ENCODE data around the gene RNF20. TPM values are rescaled to one million over a fixed set of nuclear protein-coding genes. Genes with fewer than 3 reads are reported as not detected.
"Not testable (repeated sequence)": the region's sequence is repeated elsewhere in the genome, so short reads cannot be mapped to it uniquely, and the experiment has no call there.

The RNF20 gene
- total RNA-seq: 46.3 TPM

- peak; percentile 99 for DNase-seq (ENCODE audit: low spot score)
These were observed at the start of gene RNF20 for GRCh38 chr9:101533334-101534204. TSS of gene RNF20 (plus strand) at chr9:101533853. CDS start at chr9:101535424, 1,571 bp downstream.

- no peak for DNase-seq (ENCODE audit: low spot score)
These were observed 49.6 kb upstream of the RNF20 start for GRCh38 chr9:101484046-101484445.

- peak; percentile 21 for DNase-seq (ENCODE audit: low spot score)
These were observed 47.5 kb upstream of the RNF20 start for GRCh38 chr9:101485924-101486692.

- peak; percentile 46 for DNase-seq (ENCODE audit: low spot score)
These were observed 46.8 kb upstream of the RNF20 start for GRCh38 chr9:101486693-101487442.

- no peak for DNase-seq (ENCODE audit: low spot score)
These were observed 46.2 kb upstream of the RNF20 start for GRCh38 chr9:101487443-101487840.

- no peak for DNase-seq (ENCODE audit: low spot score)
These were observed 37.8 kb upstream of the RNF20 start for GRCh38 chr9:101495810-101496209.

- DNase-seq (ENCODE audit: low spot score): no peak
These were observed 35.3 kb upstream of the RNF20 start for GRCh38 chr9:101498323-101498722.

- DNase-seq (ENCODE audit: low spot score): no peak
These were observed 29.5 kb upstream of the RNF20 start for GRCh38 chr9:101504188-101504587.

GRCh38 chr9:101508211-101508610 lies 25.4 kb upstream of the RNF20 start:
- no peak for DNase-seq (ENCODE audit: low spot score)

- no peak for DNase-seq (ENCODE audit: low spot score)
These were observed 24.1 kb upstream of the RNF20 start for GRCh38 chr9:101509572-101509971.

GRCh38 chr9:101510459-101510858 lies 23.2 kb upstream of the RNF20 start:
- no peak for DNase-seq (ENCODE audit: low spot score)

- DNase-seq (ENCODE audit: low spot score): no peak
These were observed 22.6 kb upstream of the RNF20 start for GRCh38 chr9:101511009-101511408.

- no peak for DNase-seq (ENCODE audit: low spot score)
These were observed 21.5 kb upstream of the RNF20 start for GRCh38 chr9:101512116-101512515.

GRCh38 chr9:101513351-101513750 lies 20.3 kb upstream of the RNF20 start:
- DNase-seq (ENCODE audit: low spot score): no peak

- no peak for DNase-seq (ENCODE audit: low spot score)
These were observed 19.6 kb upstream of the RNF20 start for GRCh38 chr9:101514071-101514470.

- no peak for DNase-seq (ENCODE audit: low spot score)
These were observed 17.0 kb upstream of the RNF20 start for GRCh38 chr9:101516655-101517054.

- DNase-seq (ENCODE audit: low spot score): not testable (repeated sequence)
These were observed 15.2 kb upstream of the RNF20 start for GRCh38 chr9:101518489-101518888.

GRCh38 chr9:101524371-101524770 lies 9.3 kb upstream of the RNF20 start:
- DNase-seq (ENCODE audit: low spot score): no peak

GRCh38 chr9:101527066-101527465 lies 6.6 kb upstream of the RNF20 start:
- DNase-seq (ENCODE audit: low spot score): no peak

GRCh38 chr9:101528015-101528414 lies 5.6 kb upstream of the RNF20 start:
- no peak for DNase-seq (ENCODE audit: low spot score)

- peak; percentile 71 for DNase-seq (ENCODE audit: low spot score)
These were observed 3.5 kb upstream of the RNF20 start for GRCh38 chr9:101530076-101530711.

- no peak for DNase-seq (ENCODE audit: low spot score)
These were observed 2.7 kb downstream of the RNF20 start for GRCh38 chr9:101536351-101536750.

All from mucosa of gallbladder (tissue), 1 donor.